Lower leg skin (tissue), 3 donors: ENCODE results near the gene CARD11.

Experiments
- POLR2A ChIP-seq, 2 donors: fragments of 450-650 bp; IDR thresholded peaks; one replicate each; pipeline ENCODE4 v1.6.1; 2016 to 2017; ENCODE audit warnings: antibody characterized with exemption in 2 of 2, mild to moderate bottlenecking in 1 of 2, moderate library complexity in 1 of 2
- TF ChIP-seq, protein P1 (sequence below), 3 donors: fragments of 450-650 bp; IDR thresholded peaks; one replicate each; pipeline ENCODE4 v1.5.1; 2016; ENCODE audit warnings: antibody characterized with exemption in 3 of 3, mild to moderate bottlenecking in 3 of 3, moderate library complexity in 2 of 3

DNA sequence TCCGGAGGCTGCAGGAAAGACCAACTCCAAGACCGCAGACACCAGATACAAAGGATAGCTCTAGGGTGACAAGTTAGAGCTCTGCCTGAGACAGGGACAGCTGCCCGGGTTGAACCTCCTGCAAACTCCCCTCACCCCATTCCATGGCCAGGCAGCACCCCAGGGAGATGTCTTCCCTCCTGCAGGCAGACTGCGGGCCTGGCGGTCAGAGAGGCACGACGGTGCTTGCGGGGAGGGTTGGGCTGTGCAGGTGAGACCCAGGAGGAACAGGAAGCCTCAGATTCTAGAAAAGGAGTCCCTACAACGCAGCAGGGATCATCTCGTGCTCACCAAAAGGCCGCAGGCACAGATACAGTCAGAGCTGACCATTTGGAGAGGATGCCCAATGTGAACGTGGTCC, 34.6 kb downstream of the CARD11 start:
- no peak for TF ChIP-seq POLR2A (IDR thresholded peaks at IDR 0.05)
- TF ChIP-seq, protein P1, sequence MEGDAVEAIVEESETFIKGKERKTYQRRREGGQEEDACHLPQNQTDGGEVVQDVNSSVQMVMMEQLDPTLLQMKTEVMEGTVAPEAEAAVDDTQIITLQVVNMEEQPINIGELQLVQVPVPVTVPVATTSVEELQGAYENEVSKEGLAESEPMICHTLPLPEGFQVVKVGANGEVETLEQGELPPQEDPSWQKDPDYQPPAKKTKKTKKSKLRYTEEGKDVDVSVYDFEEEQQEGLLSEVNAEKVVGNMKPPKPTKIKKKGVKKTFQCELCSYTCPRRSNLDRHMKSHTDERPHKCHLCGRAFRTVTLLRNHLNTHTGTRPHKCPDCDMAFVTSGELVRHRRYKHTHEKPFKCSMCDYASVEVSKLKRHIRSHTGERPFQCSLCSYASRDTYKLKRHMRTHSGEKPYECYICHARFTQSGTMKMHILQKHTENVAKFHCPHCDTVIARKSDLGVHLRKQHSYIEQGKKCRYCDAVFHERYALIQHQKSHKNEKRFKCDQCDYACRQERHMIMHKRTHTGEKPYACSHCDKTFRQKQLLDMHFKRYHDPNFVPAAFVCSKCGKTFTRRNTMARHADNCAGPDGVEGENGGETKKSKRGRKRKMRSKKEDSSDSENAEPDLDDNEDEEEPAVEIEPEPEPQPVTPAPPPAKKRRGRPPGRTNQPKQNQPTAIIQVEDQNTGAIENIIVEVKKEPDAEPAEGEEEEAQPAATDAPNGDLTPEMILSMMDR (IDR thresholded peaks at IDR 0.05) = no peak
